ENCODE results near the gene TSHZ2. TPM values are rescaled to one million over a fixed set of nuclear protein-coding genes. Genes with fewer than 3 reads are reported as not detected.
"Not testable (repeated sequence)": the region's sequence is repeated elsewhere in the genome, so short reads cannot be mapped to it uniquely, and the experiment has no call there.

TSHZ2 gene
- total and polyA plus RNA-seq, 2 experiments from 2014 or later = 1.1 to 5.2 TPM

DNA sequence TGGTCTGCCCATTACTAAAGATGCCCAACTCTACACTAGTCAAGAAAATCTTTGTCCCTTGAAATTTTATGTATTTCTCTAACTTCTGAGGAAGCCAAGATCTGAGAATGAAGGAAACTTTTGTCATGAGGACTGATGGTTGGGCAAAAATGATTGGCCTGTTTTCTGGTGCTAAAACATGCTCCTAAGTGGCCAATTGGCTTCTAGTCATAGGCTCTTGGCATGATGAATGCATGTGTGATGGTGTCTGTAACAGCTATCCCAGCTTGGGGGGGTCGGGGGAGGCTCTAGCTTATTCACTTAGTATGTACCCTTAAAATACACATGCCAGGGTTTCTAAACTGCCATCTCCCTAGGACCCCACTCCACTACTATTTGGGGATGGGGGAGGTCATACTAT is 392.9 kb downstream of the TSHZ2 start:
- no peaks in the 10 kb centered on the region for H3K9me2 ChIP-seq (replicated peaks; ENCODE audit: insufficient read depth)

GRCh38 chr20:53365539-53366075 is 393.4 kb downstream of the TSHZ2 start:
- Histone ChIP-seq H3K79me2 (no peaks in the 10 kb centered on the region), H3K4me2 (no peak overlapping the region), H2AFZ (no peak overlapping the region), H3K36me3 (replicated peaks; ENCODE audit: insufficient read depth, low read depth) (no peaks in the 10 kb centered on the region), H4K20me1 (ENCODE audit: insufficient read depth, poor library complexity, severe bottlenecking) (no peaks in the 10 kb centered on the region), H3K27me3 (no peaks in the 10 kb centered on the region), H3K9me3 (ENCODE audit: low read depth) (no peaks in the 10 kb centered on the region), H3K4me1 (ENCODE audit: insufficient read depth) (no peaks in the 10 kb centered on the region), H3K9me2 (replicated peaks; ENCODE audit: insufficient read depth) (no peaks in the 10 kb centered on the region), H3K4me3 (no peak overlapping the region), H3K27ac (no peak overlapping the region)
- DNase-seq (ENCODE audit: low spot score) = no peak
- TF ChIP-seq EZH2phosphoT487 (IDR thresholded peaks at IDR 0.05; ENCODE audit: low read depth, severe bottlenecking, unreplicated experiment) (no peak), EZH2 (IDR thresholded peaks at IDR 0.05; ENCODE audit: borderline replicate concordance) (no peak), CTCF (IDR thresholded peaks at IDR 0.05; ENCODE audit: poor library complexity) (no peak)
- WGBS (ENCODE audit: low lambda C conversion rate, missing lambda C conversion rate) = 98% methylated on average over 2 of the region's 2 CpGs

More for the DNA sequence above, 392.9 kb downstream of the TSHZ2 start:
- H3K27me3 ChIP-seq = no peaks in the 10 kb centered on the region
- H3K4me1 ChIP-seq (ENCODE audit: insufficient read depth) = no peaks in the 10 kb centered on the region
- no peaks in the 10 kb centered on the region for H3K9me3 ChIP-seq (ENCODE audit: low read depth)
- no peak overlapping the region for H3K4me2 ChIP-seq
- H4K20me1 ChIP-seq (ENCODE audit: insufficient read depth, poor library complexity, severe bottlenecking) = no peaks in the 10 kb centered on the region
- no peak overlapping the region for H2AFZ ChIP-seq
- no peak overlapping the region for H3K4me3 ChIP-seq
- no peak for DNase-seq (ENCODE audit: low spot score)
- H3K79me2 ChIP-seq = no peaks in the 10 kb centered on the region
- H3K27ac ChIP-seq = no peak overlapping the region
- H3K36me3 ChIP-seq (replicated peaks; ENCODE audit: insufficient read depth, low read depth) = no peaks in the 10 kb centered on the region
- no peak for TF ChIP-seq CTCF (IDR thresholded peaks at IDR 0.05; ENCODE audit: poor library complexity)
- no peak for TF ChIP-seq EZH2phosphoT487 (IDR thresholded peaks at IDR 0.05; ENCODE audit: low read depth, severe bottlenecking, unreplicated experiment)
- no peak for TF ChIP-seq EZH2 (IDR thresholded peaks at IDR 0.05; ENCODE audit: borderline replicate concordance)
- 69% methylated on average over 1 of the region's 1 CpG for WGBS (ENCODE audit: low lambda C conversion rate, missing lambda C conversion rate)

DNA sequence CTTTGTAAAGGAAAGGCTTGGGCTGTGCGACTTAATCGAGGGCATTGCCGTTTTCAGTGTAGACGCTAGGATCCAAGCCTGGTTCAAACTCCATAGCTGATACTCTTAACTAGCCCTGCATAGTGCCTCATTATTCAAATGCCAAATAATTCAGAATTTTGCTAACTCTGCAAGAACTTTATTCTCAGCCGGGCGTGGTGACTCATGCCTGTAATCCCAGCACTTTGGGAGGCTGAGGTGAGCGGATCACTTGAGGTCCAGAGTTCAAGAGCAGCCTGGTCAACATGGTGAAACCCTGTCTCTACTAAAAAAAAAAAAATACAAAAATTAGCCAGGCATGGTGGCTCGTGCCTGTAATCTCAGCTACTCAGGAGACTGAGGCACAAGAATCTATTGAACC is 394.8 kb downstream of the TSHZ2 start:
- not testable (repeated sequence) for DNase-seq (ENCODE audit: low spot score); H4K20me1 ChIP-seq (ENCODE audit: insufficient read depth, poor library complexity, severe bottlenecking); H3K4me3 ChIP-seq

GRCh38 chr20:53369871-53370270 is 397.7 kb downstream of the TSHZ2 start:
- H3K79me2 ChIP-seq = no peaks in the 10 kb centered on the region
- no peaks in the 10 kb centered on the region for H4K20me1 ChIP-seq (ENCODE audit: insufficient read depth, poor library complexity, severe bottlenecking)
- H2AFZ ChIP-seq = no peak overlapping the region
- no peak overlapping the region for H3K4me2 ChIP-seq
- H3K4me3 ChIP-seq = no peak overlapping the region
- no peak for DNase-seq (ENCODE audit: low spot score)
- no peaks in the 10 kb centered on the region for H3K9me3 ChIP-seq (ENCODE audit: low read depth)
- no peaks in the 10 kb centered on the region for H3K36me3 ChIP-seq (replicated peaks; ENCODE audit: insufficient read depth, low read depth)
- TF ChIP-seq CTCF (IDR thresholded peaks at IDR 0.05; ENCODE audit: poor library complexity) (no peak), EZH2 (IDR thresholded peaks at IDR 0.05; ENCODE audit: borderline replicate concordance) (no peak), EZH2phosphoT487 (IDR thresholded peaks at IDR 0.05; ENCODE audit: low read depth, severe bottlenecking, unreplicated experiment) (no peak)
- H3K27me3 ChIP-seq = no peaks in the 10 kb centered on the region
- WGBS (ENCODE audit: low lambda C conversion rate, missing lambda C conversion rate) = 91% methylated on average over 7 of the region's 7 CpGs
- no peaks in the 10 kb centered on the region for H3K4me1 ChIP-seq (ENCODE audit: insufficient read depth)
- H3K27ac ChIP-seq = no peak overlapping the region
- H3K9me2 ChIP-seq (replicated peaks; ENCODE audit: insufficient read depth) = no peaks in the 10 kb centered on the region

More for the DNA sequence above, 394.8 kb downstream of the TSHZ2 start:
- H3K27me3 ChIP-seq; H3K4me2 ChIP-seq; H3K27ac ChIP-seq; H3K9me3 ChIP-seq (ENCODE audit: low read depth); H3K4me1 ChIP-seq (ENCODE audit: insufficient read depth); H2AFZ ChIP-seq; H3K79me2 ChIP-seq; H3K9me2 ChIP-seq (replicated peaks; ENCODE audit: insufficient read depth); H3K36me3 ChIP-seq (replicated peaks; ENCODE audit: insufficient read depth, low read depth): not testable (repeated sequence)
- WGBS (ENCODE audit: low lambda C conversion rate, missing lambda C conversion rate) = 89% methylated on average over 8 of the region's 8 CpGs
